Measurements from ENCODE around the gene LRRC37A. TPM values are rescaled to one million over a fixed set of nuclear protein-coding genes. Genes with fewer than 3 reads are reported as not detected.

Gene LRRC37A
- 1.4 and 2.1 TPM in 2 replicates for total RNA-seq

GRCh38 chr17:46294831-46295230 is at the start of gene LRRC37A:
TSS of gene LRRC37A (plus strand) at chr17:46295131. CDS start at chr17:46295134, 3 bp downstream.

GRCh38 chr17:46361755-46362154 is 66.8 kb downstream of the LRRC37A start, which contains the start of gene ARL17B:
TSS of gene ARL17B (minus strand) at chr17:46361766. CDS start at chr17:46358397, 3,369 bp downstream.

Other genes starting within 250 kb of the LRRC37A start
- gene KANSL1, start 101.7 kb upstream of the LRRC37A start, total RNA-seq, result 95.0 and 106 TPM in 2 replicates
- 4.9 and 6.9 TPM in 2 replicates for gene ARL17B, start 66.6 kb downstream of the LRRC37A start, total RNA-seq
- gene LRRC37A2, start 217.3 kb downstream of the LRRC37A start, total RNA-seq, result 3.5 and 4.0 TPM in 2 replicates